Measurements from ENCODE around the gene DPF1.

Gene DPF1

DNA sequence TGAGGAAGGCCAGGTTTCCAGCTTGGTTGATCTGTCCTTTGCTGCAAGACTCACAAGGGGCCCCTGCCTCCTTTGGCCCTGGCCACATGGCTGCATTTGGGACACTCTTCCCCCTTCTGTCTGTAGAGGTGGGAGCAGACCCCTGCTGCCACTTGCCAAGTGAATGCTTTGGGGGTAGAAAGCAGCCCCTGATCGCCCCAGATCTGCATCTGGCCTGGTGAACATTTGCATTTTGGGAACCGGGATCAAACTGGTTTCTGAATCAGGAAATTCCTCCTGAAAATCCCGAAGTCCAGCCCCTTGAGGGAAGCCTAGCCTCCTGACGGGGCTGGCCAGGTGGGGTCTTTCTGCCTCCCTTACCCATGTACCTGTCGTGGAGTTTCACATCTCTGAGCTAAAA lies 14.9 kb downstream of the DPF1 start:
- H3K27ac ChIP-seq = no peak overlapping the region
- TF ChIP-seq CTCF (IDR thresholded peaks at IDR 0.05) (no peak), ZFX (IDR thresholded peaks at IDR 0.05; ENCODE audit: borderline replicate concordance) (no peak)

- no peak overlapping the region for H3K27ac ChIP-seq
- TF ChIP-seq ZFX (IDR thresholded peaks at IDR 0.05; ENCODE audit: borderline replicate concordance) (no peak), CTCF (IDR thresholded peaks at IDR 0.05) (no peak)
Measured at GRCh38 chr19:38208571-38208970, 15.5 kb downstream of the DPF1 start.

GRCh38 chr19:38207543-38207942 lies 16.5 kb downstream of the DPF1 start:
- H3K27ac ChIP-seq = no peak overlapping the region
- TF ChIP-seq ZFX (IDR thresholded peaks at IDR 0.05; ENCODE audit: borderline replicate concordance) (no peak), CTCF (IDR thresholded peaks at IDR 0.05) (no peak)

DNA sequence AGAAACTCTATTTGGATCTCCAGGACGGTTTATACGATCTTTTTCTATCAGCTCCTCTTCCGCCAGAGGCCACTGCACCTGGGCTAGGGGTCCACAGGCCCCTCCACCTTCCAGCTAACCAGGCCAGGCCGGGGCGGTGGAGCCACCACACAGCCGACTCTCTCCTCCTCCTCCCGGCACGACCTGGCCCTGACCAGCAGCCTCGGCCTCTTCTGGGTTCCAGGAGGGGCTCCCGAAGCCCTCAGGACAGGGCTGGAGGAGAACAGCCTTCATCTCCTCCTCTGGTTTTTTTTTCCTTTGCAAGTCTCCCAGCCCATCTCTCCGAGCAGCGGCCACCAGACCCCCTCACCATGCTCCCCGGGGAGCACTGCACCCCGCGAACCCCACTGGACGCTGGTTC lies 17.1 kb downstream of the DPF1 start:
- TF ChIP-seq ZFX (IDR thresholded peaks at IDR 0.05; ENCODE audit: borderline replicate concordance) = no peak
- TF ChIP-seq CTCF (IDR thresholded peaks at IDR 0.05) = no peak
- no peak overlapping the region for H3K27ac ChIP-seq

GRCh38 chr19:38206006-38206745 lies 17.8 kb downstream of the DPF1 start:
- no peak overlapping the region for H3K27ac ChIP-seq
- TF ChIP-seq ZFX (IDR thresholded peaks at IDR 0.05; ENCODE audit: borderline replicate concordance) (no peak), CTCF (IDR thresholded peaks at IDR 0.05) (no peak)

- TF ChIP-seq ZFX (IDR thresholded peaks at IDR 0.05; ENCODE audit: borderline replicate concordance) (no peak), CTCF (IDR thresholded peaks at IDR 0.05) (no peak)
- no peak overlapping the region for H3K27ac ChIP-seq
Measured at GRCh38 chr19:38204728-38205127, 19.3 kb downstream of the DPF1 start.

DNA sequence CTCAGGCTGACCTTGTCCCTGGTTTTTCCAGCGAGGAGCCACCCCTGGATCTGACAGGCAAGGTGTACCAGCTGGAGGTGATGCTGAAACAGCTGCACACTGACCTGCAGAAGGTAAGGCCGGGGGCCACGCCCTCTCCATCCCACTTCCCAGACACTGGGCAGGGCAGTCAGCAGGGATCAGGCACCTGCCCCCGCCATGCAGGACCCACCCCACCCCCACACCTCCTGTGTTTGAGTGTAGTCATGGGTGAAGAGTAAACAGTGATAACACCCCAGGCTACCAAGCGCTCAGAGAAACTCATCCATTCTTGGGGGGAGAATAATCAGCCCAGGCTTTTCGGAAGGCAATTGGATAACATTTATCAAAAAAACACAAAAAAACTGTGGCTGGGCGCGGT lies 19.9 kb downstream of the DPF1 start:
- TF ChIP-seq CTCF (IDR thresholded peaks at IDR 0.05) (no peak), ZFX (IDR thresholded peaks at IDR 0.05; ENCODE audit: borderline replicate concordance) (no peak)
- H3K27ac ChIP-seq = no peak overlapping the region

Data from 22Rv1 (cell line).